ENCODE data around the gene LMF2. TPM values are rescaled to one million over a fixed set of nuclear protein-coding genes. Genes with fewer than 3 reads are reported as not detected.
A peak's percentile ranks its signal among the peaks of the same experiment; 100 is the strongest.

LMF2 gene
- total RNA-seq, 2 experiments from 2014 or later = 49.2 to 50.7 TPM

DNA sequence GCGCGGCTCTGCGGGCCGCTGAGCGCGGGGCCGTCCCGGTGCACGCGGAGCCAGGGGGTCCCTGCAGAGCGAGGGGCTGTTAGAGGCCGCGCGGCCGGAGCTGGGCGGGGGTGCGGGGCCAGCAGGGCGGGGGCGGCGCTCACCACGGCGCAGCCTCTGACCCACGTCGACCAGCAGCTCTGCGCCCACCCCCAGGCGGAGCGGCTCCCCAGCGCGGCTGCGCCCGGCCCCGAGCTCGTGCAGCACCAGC is 18.3 kb upstream of the LMF2 start:
- no peak for DNase-seq (ENCODE audit: low spot score)
- Histone ChIP-seq H3K9me2 (ENCODE audit: insufficient read depth, low read length) (no peaks in the 10 kb centered on the region), H3K9me3 (ENCODE audit: low read length) (no peaks in the 10 kb centered on the region), H3K79me2 (ENCODE audit: insufficient read depth, low read depth, low read length) (peaks cover 4% of the 10 kb centered on the region; the same call in 1 of the 2 replicates), H3K27ac (ENCODE audit: low read depth, low read length, poor library complexity, severe bottlenecking) (peak overlapping the region; percentile 92), H3K4me3 (ENCODE audit: low read depth, low read length, poor library complexity, severe bottlenecking) (peak overlapping the region; percentile 77), H3K4me1 (ENCODE audit: insufficient read depth, low read length, poor library complexity, severe bottlenecking) (peaks cover 27% of the 10 kb centered on the region), H2AFZ (ENCODE audit: low read length) (peak overlapping the region; percentile 31; the same call in 1 of the 2 replicates), H4K20me1 (ENCODE audit: insufficient read depth, low read length) (no peaks in the 10 kb centered on the region), H3K4me2 (ENCODE audit: low read length) (peak overlapping the region; percentile 86), H3K36me3 (ENCODE audit: insufficient read depth, low read length) (peaks cover 43% of the 10 kb centered on the region)
- ChIA-PET CTCF (ENCODE audit: unreplicated experiment) (interaction anchor here (0.5 to 1.6 kb wide), 10 partner anchors 13 to 273 kb away, joined by 3 to 9 read pairs (median 5); partner anchors contain the start of genes LMF2 and NCAPH2), POLR2A (interaction anchor here (0.6 to 3.3 kb wide), 9 partner anchors 9 to 283 kb away, joined by 3 to 33 read pairs (median 4); partner anchors contain the start of genes LMF2 and NCAPH2)
- TF ChIP-seq CTCF (conservative IDR thresholded peaks at IDR 0.05; ENCODE audit: low read length) = no peak; the same call in 1 of the 2 replicates
- TF ChIP-seq EZH2phosphoT487 (IDR thresholded peaks at IDR 0.05; ENCODE audit: borderline replicate concordance, low read depth, low read length) = no peak
- intact Hi-C loops (cut with micrococcal nuclease; ENCODE audit: unreplicated experiment) = loop anchor here (1.0 to 5.0 kb wide), 5 partner anchors 17 to 283 kb away; partner anchors contain the start of genes NCAPH2 and SYCE3
- no TSS peak for BruUV-seq (replicated peaks)

DNA sequence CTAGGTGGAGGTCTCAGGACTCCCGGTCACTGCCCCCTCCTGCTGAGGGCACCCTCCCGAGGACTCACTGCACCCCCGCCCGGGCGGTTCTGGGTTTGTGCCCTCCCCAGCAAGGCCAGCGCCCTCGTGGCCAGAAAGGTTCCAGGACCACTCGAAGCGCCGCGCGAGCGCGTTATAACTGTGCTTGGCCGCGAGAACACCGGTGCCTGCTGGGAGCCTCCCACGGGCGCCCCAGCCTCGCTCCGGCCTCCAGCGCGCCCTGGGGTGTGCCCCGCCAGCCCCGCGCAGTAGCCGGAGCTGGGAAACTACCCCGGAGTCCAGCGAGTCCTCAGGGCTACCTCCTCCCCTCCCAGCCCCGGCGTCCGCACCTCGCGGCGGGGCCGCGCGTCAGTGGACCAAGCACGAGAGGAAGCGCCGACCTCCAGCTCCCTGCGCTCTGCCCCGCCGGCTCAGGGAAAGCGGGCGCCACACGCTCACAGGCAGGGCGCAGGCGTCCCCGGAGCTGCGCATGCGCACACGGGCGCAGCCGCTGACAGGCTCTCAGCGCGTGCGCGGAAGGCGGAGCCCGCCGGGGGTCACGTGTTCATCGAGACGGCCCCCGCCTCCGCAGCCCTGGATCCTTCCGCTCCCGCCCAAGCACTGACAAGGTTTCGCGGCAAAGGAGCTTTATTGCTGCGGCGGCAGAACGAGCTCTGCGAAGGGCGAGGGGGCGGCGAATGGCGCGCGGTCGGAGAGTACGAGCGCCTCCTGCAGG is 17.8 kb upstream of the LMF2 start, which contains the start of gene SCO2:
SCO2 (minus strand) TSS at position 495 of the 754 bp plus-strand sequence. CDS start 1,187 bp downstream, outside the sequence.
- Histone ChIP-seq H3K79me2 (ENCODE audit: insufficient read depth, low read depth, low read length) (peaks cover 4% of the 10 kb centered on the region; the same call in 1 of the 2 replicates), H3K9me3 (ENCODE audit: low read length) (no peaks in the 10 kb centered on the region), H3K4me2 (ENCODE audit: low read length) (peak within 1 kb of the TSS; percentile 93), H4K20me1 (ENCODE audit: insufficient read depth, low read length) (no peaks in the 10 kb centered on the region), H3K4me1 (ENCODE audit: insufficient read depth, low read length, poor library complexity, severe bottlenecking) (peaks cover 22% of the 10 kb centered on the region), H3K4me3 (ENCODE audit: low read depth, low read length, poor library complexity, severe bottlenecking) (peak within 1 kb of the TSS; percentile 77), H3K9me2 (ENCODE audit: insufficient read depth, low read length) (no peaks in the 10 kb centered on the region), H3K27ac (ENCODE audit: low read depth, low read length, poor library complexity, severe bottlenecking) (peak within 1 kb of the TSS; percentile 92), H2AFZ (ENCODE audit: low read length) (peak within 1 kb of the TSS; percentile 31; the same call in 1 of the 2 replicates), H3K36me3 (ENCODE audit: insufficient read depth, low read length) (peaks cover 48% of the 10 kb centered on the region)
- CTCF ChIA-PET (ENCODE audit: unreplicated experiment) = interaction anchor here (0.5 to 1.6 kb wide), 9 partner anchors 13 to 273 kb away, joined by 3 to 9 read pairs (median 5); partner anchors contain the start of genes LMF2 and NCAPH2
- POLR2A ChIA-PET = interaction anchor here (0.6 to 3.3 kb wide), 11 partner anchors 10 to 283 kb away, joined by 3 to 33 read pairs (median 4); partner anchors contain the start of genes LMF2 and NCAPH2
- BruUV-seq (replicated peaks) = no TSS peak
- peak; percentile 99 for DNase-seq (ENCODE audit: low spot score)
- intact Hi-C loops (cut with micrococcal nuclease; ENCODE audit: unreplicated experiment) = loop anchor here (1.0 to 5.0 kb wide), 3 partner anchors 17 to 283 kb away; partner anchors contain the start of gene NCAPH2
- TF ChIP-seq EZH2phosphoT487 (IDR thresholded peaks at IDR 0.05; ENCODE audit: borderline replicate concordance, low read depth, low read length) (no peak), CTCF (conservative IDR thresholded peaks at IDR 0.05; ENCODE audit: low read length) (peak; percentile 56; the same call in 1 of the 2 replicates)

Measured in OCI-LY7 (cell line).